Karpas-422 (cell line): Measurements from ENCODE around the gene CENPX. TPM values are rescaled to one million over a fixed set of nuclear protein-coding genes. Genes with fewer than 3 reads are reported as not detected.
A peak's percentile ranks its signal among the peaks of the same experiment; 100 is the strongest.

Experiments
- DNase-seq: peaks from one replicate; pipeline ENCODE4 v3.0.0-alpha.2; 2015
- H2AFZ ChIP-seq: fragments of 200-600 bp; sonication (generic); 2 replicates; pipeline ENCODE4 v1.6.1; 2014; ENCODE audit warnings: antibody characterized with exemption, low read length, mixed read lengths
- H3K27ac ChIP-seq: fragments of 200-600 bp; sonication (generic); 2 replicates; pipeline ENCODE4 v1.5.1; 2014; ENCODE audit warnings: mild to moderate bottlenecking, low read length, moderate library complexity
- H3K27me3 ChIP-seq: fragments of 200-600 bp; sonication (generic); 2 replicates; pipeline ENCODE4 v1.6.1; 2014; ENCODE audit warnings: low read length, mixed read lengths
- H3K36me3 ChIP-seq: fragments of 200-600 bp; sonication (generic); 2 replicates; pipeline ENCODE4 v1.6.1; 2014; ENCODE audit warnings: low read length, mixed read lengths; ENCODE audit not compliant: insufficient read depth
- H3K4me1 ChIP-seq: fragments of 200-600 bp; sonication (generic); 2 replicates; pipeline ENCODE4 v1.6.1; 2014; ENCODE audit warnings: mild to moderate bottlenecking, low read length, mixed read lengths
- H3K4me2 ChIP-seq: fragments of 200-600 bp; sonication (generic); 2 replicates; pipeline ENCODE4 v1.6.1; 2014; ENCODE audit warnings: low read length, low read depth, mild to moderate bottlenecking; ENCODE audit not compliant: poor library complexity, severe bottlenecking
- H3K4me3 ChIP-seq: fragments of 200-600 bp; sonication (generic); 2 replicates; pipeline ENCODE4 v1.5.1; 2014; ENCODE audit warnings: mild to moderate bottlenecking, antibody characterized with exemption, low read length, mixed read lengths
- H3K79me2 ChIP-seq: fragments of 200-600 bp; sonication (generic); 2 replicates; pipeline ENCODE4 v1.6.1; 2014; ENCODE audit warnings: mild to moderate bottlenecking, low read length, mixed read lengths
- H3K9ac ChIP-seq: fragments of 200-600 bp; sonication (generic); 2 replicates; pipeline ENCODE4 v1.6.0; 2014; ENCODE audit warnings: low read length
- H3K9me2 ChIP-seq: fragments of 200-600 bp; sonication (generic), shearing (Covaris generic); replicated peaks from 2 replicates; pipeline ENCODE4 v1.6.0; 2014; ENCODE audit warnings: mild to moderate bottlenecking, low read length, moderate library complexity; ENCODE audit not compliant: insufficient read depth
- H3K9me3 ChIP-seq: fragments of 300-700, 200-600 bp; sonication (generic); 2 replicates; pipeline ENCODE4 v1.6.1; 2014; ENCODE audit warnings: low read length, mixed read lengths
- H4K20me1 ChIP-seq: fragments of 200-600 bp; sonication (generic); 2 replicates; pipeline ENCODE4 v1.6.1; 2014; ENCODE audit warnings: mild to moderate bottlenecking, antibody characterized with exemption, low read length, low read depth; ENCODE audit not compliant: insufficient read depth
- total RNA-seq: library from RNA; depleted of rRNA; stranded (reverse); fragments of >200 nt; shearing (Covaris generic); gene quantifications from 2 replicates; pipeline ENCODE4 v1.2.3, GENCODE V29; 2014; ENCODE audit warnings: low replicate concordance; rRNA removed

The CENPX gene
- 51.4 and 69.3 TPM in 2 replicates for total RNA-seq

DNA sequence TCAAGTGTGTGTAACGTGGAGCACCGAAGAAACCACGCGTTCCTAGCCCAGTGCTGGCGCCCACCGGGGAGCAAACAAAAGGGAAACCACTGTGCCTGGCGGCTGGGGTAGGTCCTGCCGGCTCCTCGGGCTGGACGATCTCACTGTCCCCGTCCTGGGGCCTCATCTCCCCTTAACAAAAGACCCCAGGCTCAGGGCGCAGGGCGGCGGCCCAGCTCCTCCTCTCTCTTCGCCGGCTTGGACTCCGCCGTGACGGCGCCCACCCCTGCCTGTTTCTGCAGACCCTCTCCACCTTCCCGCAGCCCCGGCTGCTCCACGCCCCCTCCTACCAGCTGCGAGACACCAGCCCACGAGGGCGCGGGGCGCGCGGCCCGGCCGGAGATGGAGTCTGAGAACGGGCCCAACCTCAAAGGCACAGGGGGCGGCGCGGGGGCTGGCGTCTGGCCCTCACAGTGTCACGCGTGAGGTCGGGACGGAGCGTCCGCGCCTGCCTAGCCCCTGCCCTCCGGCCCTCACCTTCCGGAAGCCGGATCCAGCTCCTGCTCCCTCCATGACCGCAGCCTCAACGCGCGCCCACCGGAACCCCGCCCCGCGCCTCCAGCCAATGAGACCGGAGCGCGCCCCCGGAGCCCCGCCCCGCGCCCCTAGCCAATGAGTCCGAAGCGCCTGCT, at the start of gene CENPX:
CENPX (minus strand) TSS at position 569 of the 671 bp plus-strand sequence; CDS start at position 552, 17 bp downstream.
- H3K4me2 ChIP-seq = peak within 1 kb of the TSS; percentile 96
- no peaks in the 10 kb centered on the region for H3K27me3 ChIP-seq
- peaks cover 26% of the 10 kb centered on the region for H3K79me2 ChIP-seq
- DNase-seq = no peak
- H4K20me1 ChIP-seq = peaks cover 3% of the 10 kb centered on the region; the same call in 1 of the 2 replicates
- peak within 1 kb of the TSS; percentile 97 for H3K9ac ChIP-seq
- H3K9me2 ChIP-seq = no peaks in the 10 kb centered on the region
- H3K27ac ChIP-seq = peak within 1 kb of the TSS; percentile 61
- H3K36me3 ChIP-seq = no peaks in the 10 kb centered on the region
- peak within 1 kb of the TSS; percentile 84 for H2AFZ ChIP-seq
- no peaks in the 10 kb centered on the region for H3K9me3 ChIP-seq
- peak within 1 kb of the TSS; percentile 98 for H3K4me3 ChIP-seq
- peaks cover 30% of the 10 kb centered on the region for H3K4me1 ChIP-seq

DNA sequence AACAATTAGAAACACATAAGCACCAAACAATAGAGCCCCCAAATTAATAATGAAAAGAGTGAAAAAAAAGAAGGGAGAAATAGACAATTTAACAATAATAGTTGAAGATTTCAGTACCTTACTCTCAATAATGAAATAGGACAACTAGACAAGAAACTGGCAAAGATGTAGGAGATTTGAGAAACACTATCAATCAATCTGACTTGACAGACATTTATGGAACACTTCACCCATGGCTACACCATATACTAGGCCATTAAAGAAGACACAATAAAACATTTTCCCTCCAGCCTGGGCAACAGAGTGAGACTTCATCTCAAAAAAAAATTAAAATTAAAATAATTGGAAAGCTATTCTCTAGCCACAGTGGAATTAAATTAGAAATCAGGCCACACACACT, 47.9 kb upstream of the CENPX start:
- Histone ChIP-seq H3K4me3 (no peak overlapping the region), H2AFZ (no peak overlapping the region), H3K79me2 (peaks cover 6% of the 10 kb centered on the region; the same call in 1 of the 2 replicates), H3K4me1 (peaks cover 8% of the 10 kb centered on the region), H4K20me1 (0 out of 2 replicates have a peak, but pooled peaks cover 1% of the 10 kb centered on the region), H3K9me3 (no peaks in the 10 kb centered on the region), H3K4me2 (no peak overlapping the region), H3K36me3 (no peaks in the 10 kb centered on the region), H3K9me2 (no peaks in the 10 kb centered on the region), H3K27me3 (no peaks in the 10 kb centered on the region), H3K9ac (no peak overlapping the region), H3K27ac (no peak overlapping the region)
- no peak for DNase-seq

DNA sequence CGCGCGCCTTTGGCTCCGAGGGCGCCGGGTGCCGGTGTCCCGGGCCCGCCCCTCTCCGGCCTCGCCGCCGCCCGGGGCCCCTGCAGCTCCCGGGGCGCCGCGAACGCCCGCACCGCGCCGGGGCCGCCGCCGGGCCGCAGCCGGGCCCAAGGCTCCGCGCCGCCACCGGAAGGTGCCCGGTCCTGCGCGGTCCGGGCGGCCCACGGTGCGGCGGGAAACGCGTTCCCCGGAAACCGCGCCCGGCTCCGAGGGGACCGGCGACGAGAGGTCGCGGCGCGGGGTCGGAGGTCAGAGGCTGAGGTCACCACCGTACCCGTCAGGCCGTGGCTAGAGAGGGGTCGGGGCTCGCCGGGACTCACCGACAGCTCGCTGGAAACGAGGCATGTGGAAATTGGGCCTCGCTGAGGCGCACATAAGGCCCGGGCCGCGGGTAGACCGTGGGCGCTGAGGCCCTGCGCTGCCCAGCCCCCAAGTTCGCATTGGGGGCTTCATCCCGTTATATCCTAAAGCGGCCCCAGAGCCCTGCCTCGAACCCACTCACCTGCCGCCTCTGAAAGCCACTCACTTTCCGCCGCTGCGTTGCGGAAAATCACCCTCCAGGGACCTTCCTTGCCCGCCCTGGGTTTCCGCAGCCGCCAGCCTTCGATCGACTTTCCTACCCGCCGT, 43.1 kb upstream of the CENPX start, which contains the start of gene DUS1L:
DUS1L (minus strand) TSS at position 167 of the 666 bp plus-strand sequence. CDS start 745 bp downstream, outside the sequence.
- DNase-seq = peak; percentile 88
- peaks cover 12% of the 10 kb centered on the region; the same call in 1 of the 2 replicates for H4K20me1 ChIP-seq
- H3K9me3 ChIP-seq = no peaks in the 10 kb centered on the region
- peak within 1 kb of the TSS; percentile 90 for H3K4me3 ChIP-seq
- H3K9me2 ChIP-seq = no peaks in the 10 kb centered on the region
- peak within 1 kb of the TSS; percentile 94 for H3K4me2 ChIP-seq
- peak within 1 kb of the TSS; percentile 61; the same call in 1 of the 2 replicates for H3K27ac ChIP-seq
- no peaks in the 10 kb centered on the region for H3K27me3 ChIP-seq
- peaks cover 20% of the 10 kb centered on the region for H3K4me1 ChIP-seq
- H3K79me2 ChIP-seq = peaks cover 29% of the 10 kb centered on the region
- peak within 1 kb of the TSS; percentile 32; the same call in 1 of the 2 replicates for H2AFZ ChIP-seq
- H3K36me3 ChIP-seq = no peaks in the 10 kb centered on the region
- H3K9ac ChIP-seq = peak within 1 kb of the TSS; percentile 99

DNA sequence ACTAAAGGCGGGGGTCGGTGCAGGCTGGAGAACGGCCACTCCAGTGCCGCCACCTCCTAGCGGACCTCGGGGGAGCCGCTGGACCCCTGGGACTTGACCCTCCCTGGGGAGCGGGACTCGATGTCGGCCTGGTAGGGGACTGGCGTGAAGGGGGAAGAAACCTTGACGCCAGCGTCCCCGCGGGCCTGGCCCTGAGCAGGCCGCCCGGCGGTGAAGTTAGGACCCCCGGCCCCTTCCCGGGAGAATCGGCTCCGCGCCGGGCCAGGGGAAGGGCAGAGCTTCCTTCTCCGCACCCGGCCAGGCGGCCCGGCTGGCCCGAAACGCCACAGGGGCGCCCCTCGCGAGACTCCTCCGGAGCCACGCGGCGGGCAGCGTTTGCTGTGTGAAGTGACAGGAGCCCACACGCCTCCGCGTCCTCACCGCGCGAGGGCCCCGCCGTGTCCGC, 42.5 kb upstream of the CENPX start:
- Histone ChIP-seq H3K27ac (peak overlapping the region; percentile 61; the same call in 1 of the 2 replicates), H4K20me1 (peaks cover 12% of the 10 kb centered on the region; the same call in 1 of the 2 replicates), H3K79me2 (peaks cover 29% of the 10 kb centered on the region), H3K4me3 (peak overlapping the region; percentile 90), H3K9me2 (no peaks in the 10 kb centered on the region), H3K27me3 (no peaks in the 10 kb centered on the region), H3K4me2 (peak overlapping the region; percentile 94), H2AFZ (no peak overlapping the region), H3K9me3 (no peaks in the 10 kb centered on the region), H3K9ac (peak overlapping the region; percentile 99), H3K4me1 (peaks cover 20% of the 10 kb centered on the region), H3K36me3 (no peaks in the 10 kb centered on the region)
- DNase-seq = peak; percentile 63

DNA sequence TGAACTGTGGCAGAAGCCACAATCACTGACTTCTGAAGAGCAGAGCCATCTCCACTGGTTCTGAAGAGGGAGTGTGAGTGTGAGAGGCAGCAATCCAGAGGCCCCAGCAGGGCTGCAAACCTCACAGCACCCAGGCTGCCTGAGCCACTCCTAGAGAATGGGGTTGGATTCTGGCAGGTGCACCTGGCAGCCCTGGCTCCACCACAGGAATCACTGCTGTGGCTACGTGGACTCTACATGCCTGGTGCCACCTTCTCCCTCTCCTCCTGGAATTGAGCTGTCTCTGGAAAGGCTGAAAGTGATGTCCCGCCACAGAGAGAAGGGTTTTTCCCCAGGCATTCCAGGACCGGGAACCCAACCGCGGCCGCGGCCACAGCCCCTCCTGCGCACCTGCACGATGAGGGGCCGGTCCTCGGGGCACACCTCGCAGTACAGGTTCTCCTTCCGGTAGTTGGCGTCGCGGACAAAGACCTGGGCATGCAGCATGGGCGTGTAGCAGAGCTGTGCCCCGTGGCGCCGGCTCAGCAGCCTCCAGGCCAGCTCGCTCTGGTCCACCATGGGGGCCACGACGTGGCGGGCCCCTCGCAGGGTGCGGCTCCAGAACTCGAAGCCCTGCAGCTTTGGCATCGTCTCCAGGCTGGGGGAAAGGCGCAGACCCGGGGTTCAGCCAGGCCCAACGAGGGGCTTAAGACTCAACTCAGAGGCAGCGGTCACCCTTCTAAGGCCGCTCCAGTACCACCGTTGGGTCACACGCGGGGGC, 41.9 kb upstream of the CENPX start:
- Histone ChIP-seq H3K4me1 (peaks cover 21% of the 10 kb centered on the region), H3K9me3 (no peaks in the 10 kb centered on the region), H3K36me3 (no peaks in the 10 kb centered on the region), H3K9ac (peak overlapping the region; percentile 99), H3K4me3 (peak overlapping the region; percentile 90), H3K27me3 (no peaks in the 10 kb centered on the region), H2AFZ (no peak overlapping the region), H3K79me2 (peaks cover 29% of the 10 kb centered on the region), H3K27ac (peak overlapping the region; percentile 61; the same call in 1 of the 2 replicates), H4K20me1 (peaks cover 12% of the 10 kb centered on the region; the same call in 1 of the 2 replicates), H3K4me2 (peak overlapping the region; percentile 94), H3K9me2 (no peaks in the 10 kb centered on the region)
- no peak for DNase-seq

DNA sequence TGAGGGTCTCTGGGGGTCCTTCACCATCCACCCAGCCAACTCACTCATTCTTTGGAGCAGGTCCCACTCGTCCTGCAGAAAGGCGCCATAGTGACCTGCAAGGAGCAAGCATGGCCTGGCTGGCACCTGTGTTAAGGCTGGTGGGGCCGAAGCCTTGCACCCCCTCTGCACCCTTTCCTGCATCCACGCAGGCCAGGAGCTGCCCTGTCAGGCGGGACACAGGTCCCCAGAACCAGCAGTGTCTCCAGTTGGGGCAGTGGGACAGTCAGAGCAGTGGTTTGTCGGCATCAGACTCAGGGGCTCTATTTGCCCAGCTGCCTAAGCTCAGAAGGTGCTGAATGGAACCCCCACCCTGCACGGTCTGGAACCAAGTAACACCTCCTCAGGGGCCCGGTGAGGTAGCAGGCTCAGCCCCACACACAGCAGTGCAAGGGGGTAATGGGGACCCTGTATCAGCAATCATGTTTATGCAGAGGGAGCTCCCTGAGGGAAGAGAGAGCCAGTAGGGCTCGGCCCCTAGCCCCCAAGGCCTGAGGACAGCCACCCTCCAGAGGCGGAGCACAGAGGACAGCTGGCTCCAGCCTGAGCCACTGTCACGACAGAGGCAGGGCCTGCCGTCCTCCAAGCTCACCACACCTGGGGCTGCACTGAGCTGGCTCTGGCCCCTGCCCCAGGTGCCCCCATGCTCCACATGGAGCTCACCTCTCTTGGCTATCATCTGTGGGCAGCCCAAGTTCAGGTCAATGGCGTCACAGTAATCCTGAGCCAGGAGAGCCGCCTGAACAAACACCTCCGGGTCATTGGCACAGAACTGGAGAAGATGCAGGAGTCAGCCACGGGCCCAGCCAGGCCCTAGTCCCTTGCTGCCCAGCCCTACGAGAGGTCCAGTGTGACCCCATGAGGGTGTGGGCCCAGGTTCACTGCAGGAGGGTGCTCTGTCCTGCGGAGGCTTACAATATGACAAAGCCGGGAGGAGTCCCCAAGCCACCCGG, 41.0 kb upstream of the CENPX start:
- Histone ChIP-seq H3K36me3 (no peaks in the 10 kb centered on the region), H3K27me3 (no peaks in the 10 kb centered on the region), H3K9ac (peak overlapping the region; percentile 99), H4K20me1 (peaks cover 12% of the 10 kb centered on the region; the same call in 1 of the 2 replicates), H3K4me2 (peak overlapping the region; percentile 94), H3K9me3 (no peaks in the 10 kb centered on the region), H3K27ac (no peak overlapping the region), H3K4me3 (peak overlapping the region; percentile 90), H3K9me2 (no peaks in the 10 kb centered on the region), H2AFZ (no peak overlapping the region), H3K4me1 (peaks cover 28% of the 10 kb centered on the region), H3K79me2 (peaks cover 29% of the 10 kb centered on the region)
- DNase-seq = no peak

DNA sequence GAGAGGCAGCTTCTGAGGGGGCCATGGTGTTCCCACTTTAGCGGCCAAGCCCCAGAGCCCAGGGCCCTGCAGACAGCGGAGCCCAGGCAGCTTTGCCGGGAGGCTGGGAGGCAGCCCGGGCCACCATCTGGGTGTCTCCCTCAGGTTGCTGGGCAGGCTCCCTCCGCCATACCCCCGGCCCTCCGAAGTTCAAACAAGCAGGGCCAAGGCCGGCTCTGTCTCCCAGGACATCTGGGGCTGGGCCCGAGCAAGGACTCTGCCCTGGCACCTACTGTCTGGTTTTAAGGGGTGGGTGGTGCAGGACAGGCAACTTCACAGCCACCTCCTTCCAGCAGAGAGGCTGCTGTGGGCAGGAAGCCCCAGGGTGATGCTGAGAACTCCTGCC, 40.3 kb upstream of the CENPX start:
- peaks cover 12% of the 10 kb centered on the region; the same call in 1 of the 2 replicates for H4K20me1 ChIP-seq
- H3K36me3 ChIP-seq = no peaks in the 10 kb centered on the region

More for the DNA sequence above, 40.3 kb upstream of the CENPX start:
- Histone ChIP-seq H3K4me3 (no peak overlapping the region), H3K79me2 (peaks cover 29% of the 10 kb centered on the region), H3K9ac (no peak overlapping the region), H3K27ac (no peak overlapping the region), H3K9me2 (no peaks in the 10 kb centered on the region), H3K27me3 (no peaks in the 10 kb centered on the region), H3K9me3 (no peaks in the 10 kb centered on the region), H2AFZ (no peak overlapping the region), H3K4me2 (no peak overlapping the region), H3K4me1 (peaks cover 30% of the 10 kb centered on the region)
- DNase-seq = no peak
